Measurements from ENCODE around the gene DHCR7. TPM values are rescaled to one million over a fixed set of nuclear protein-coding genes. Genes with fewer than 3 reads are reported as not detected.

The DHCR7 gene
- total RNA-seq, 6 experiments from 2014 or later: 44.6 to 55.9 (median 48.9) TPM

- TF ChIP-seq CTCF (IDR thresholded peaks at IDR 0.05): no peak
- H3K27me3 Mint-ChIP-seq (ENCODE audit: insufficient read depth): peaks cover 16% of the 10 kb centered on the region
- no peak for DNase-seq
- peaks cover 19% of the 10 kb centered on the region for H3K9me3 Mint-ChIP-seq
- peaks cover 17% of the 10 kb centered on the region; the same call in 1 of the 2 replicates for H3K36me3 Mint-ChIP-seq (ENCODE audit: low read depth)
- no peak overlapping the region for H3K27ac Mint-ChIP-seq
- no peak overlapping the region for H3K4me3 Mint-ChIP-seq
- no peaks in the 10 kb centered on the region for H3K4me1 Mint-ChIP-seq (ENCODE audit: low read depth)
Observed at GRCh38 chr11:71404209-71404608, 44.0 kb downstream of the DHCR7 start.

- Mint-ChIP-seq H3K4me1 (ENCODE audit: low read depth) (no peaks in the 10 kb centered on the region), H3K27ac (no peak overlapping the region), H3K36me3 (ENCODE audit: low read depth) (peaks cover 17% of the 10 kb centered on the region; the same call in 1 of the 2 replicates), H3K27me3 (ENCODE audit: insufficient read depth) (peaks cover 21% of the 10 kb centered on the region), H3K9me3 (peaks cover 19% of the 10 kb centered on the region), H3K4me3 (no peak overlapping the region)
- TF ChIP-seq CTCF (IDR thresholded peaks at IDR 0.05): no peak
- DNase-seq: no peak
Observed at GRCh38 chr11:71402878-71403277, 45.3 kb downstream of the DHCR7 start.

- no peaks in the 10 kb centered on the region for H3K4me1 Mint-ChIP-seq (ENCODE audit: low read depth)
- H3K27ac Mint-ChIP-seq: no peak overlapping the region
- no peak for TF ChIP-seq CTCF (IDR thresholded peaks at IDR 0.05)
- no peak for DNase-seq
- H3K27me3 Mint-ChIP-seq (ENCODE audit: insufficient read depth): peaks cover 26% of the 10 kb centered on the region
- peaks cover 17% of the 10 kb centered on the region; the same call in 1 of the 2 replicates for H3K36me3 Mint-ChIP-seq (ENCODE audit: low read depth)
- no peak overlapping the region for H3K4me3 Mint-ChIP-seq
- H3K9me3 Mint-ChIP-seq: peaks cover 19% of the 10 kb centered on the region
Observed at GRCh38 chr11:71400216-71400615, 48.0 kb downstream of the DHCR7 start.

- TF ChIP-seq CTCF (IDR thresholded peaks at IDR 0.05): no peak
- no peak overlapping the region for H3K4me3 Mint-ChIP-seq
- H3K36me3 Mint-ChIP-seq (ENCODE audit: low read depth): peaks cover 13% of the 10 kb centered on the region; the same call in 1 of the 2 replicates
- no peaks in the 10 kb centered on the region for H3K4me1 Mint-ChIP-seq (ENCODE audit: low read depth)
- peaks cover 12% of the 10 kb centered on the region for H3K9me3 Mint-ChIP-seq
- peaks cover 29% of the 10 kb centered on the region for H3K27me3 Mint-ChIP-seq (ENCODE audit: insufficient read depth)
- DNase-seq: no peak
- H3K27ac Mint-ChIP-seq: no peak overlapping the region
Observed at GRCh38 chr11:71399341-71399740, 48.9 kb downstream of the DHCR7 start.

- Mint-ChIP-seq H3K9me3 (peaks cover 4% of the 10 kb centered on the region; the same call in 1 of the 2 replicates), H3K27me3 (ENCODE audit: insufficient read depth) (peaks cover 30% of the 10 kb centered on the region), H3K27ac (no peak overlapping the region), H3K4me3 (no peak overlapping the region), H3K36me3 (ENCODE audit: low read depth) (peaks cover 5% of the 10 kb centered on the region; the same call in 1 of the 2 replicates), H3K4me1 (ENCODE audit: low read depth) (no peaks in the 10 kb centered on the region)
- TF ChIP-seq CTCF (IDR thresholded peaks at IDR 0.05): no peak
- DNase-seq: no peak
Observed at GRCh38 chr11:71397961-71398360, 50.2 kb downstream of the DHCR7 start.
